ENCODE data around the gene EZH2.

Gene EZH2

DNA sequence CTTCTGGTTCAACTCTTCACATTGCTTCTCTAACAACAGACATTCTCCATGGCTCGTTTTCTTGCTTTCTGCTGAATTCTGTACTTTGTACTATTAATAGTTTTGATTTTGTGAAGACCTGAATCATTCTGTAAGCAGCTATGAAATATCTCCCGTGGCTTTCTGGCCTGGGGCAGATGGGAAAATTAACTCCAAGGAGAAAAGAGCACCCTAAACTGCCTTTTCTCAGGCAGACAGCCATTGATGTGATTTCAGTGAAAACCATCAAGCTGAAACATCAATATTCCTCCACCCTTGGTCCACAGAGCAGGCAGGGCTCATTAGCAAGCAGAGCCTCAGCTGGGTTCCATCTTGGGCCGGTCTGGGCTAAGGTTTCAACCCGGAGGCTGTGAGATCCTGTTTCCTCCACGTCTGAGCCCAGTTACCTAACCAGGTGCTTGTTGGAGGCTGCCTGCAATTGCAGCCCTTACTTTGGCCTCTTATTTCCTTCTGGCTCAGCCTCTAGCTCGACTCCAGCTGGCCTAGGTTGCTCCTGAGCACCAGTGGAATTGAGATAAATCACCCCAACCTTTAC is 21.1 kb upstream of the EZH2 start:
- Histone ChIP-seq H3K4me3 (ENCODE audit: low read length in 2 of 2) (no peak overlapping the region), H3K9ac (ENCODE audit: low read depth in 1 of 2, low read length in 2 of 2) (no peak overlapping the region), H3K36me3 (ENCODE audit: control insufficient read depth in 2 of 2, insufficient read depth in 2 of 2, low read length in 2 of 2) (no peaks in the 10 kb centered on the region), H3K4me1 (ENCODE audit: control insufficient read depth in 2 of 2, insufficient read depth in 2 of 2, low read length in 2 of 2) (no peaks in the 10 kb centered on the region), H3K27me3 (ENCODE audit: control insufficient read depth in 2 of 2, insufficient read depth in 2 of 2, low read length in 2 of 2) (peaks cover 0 to 8% of the 10 kb centered on the region in 2 donors), H3K27ac (ENCODE audit: low read depth in 2 of 2, low read length in 2 of 2) (no peak overlapping the region), H3K9me3 (ENCODE audit: control insufficient read depth in 2 of 2, low read length in 2 of 2) (no peaks in the 10 kb centered on the region)

DNA sequence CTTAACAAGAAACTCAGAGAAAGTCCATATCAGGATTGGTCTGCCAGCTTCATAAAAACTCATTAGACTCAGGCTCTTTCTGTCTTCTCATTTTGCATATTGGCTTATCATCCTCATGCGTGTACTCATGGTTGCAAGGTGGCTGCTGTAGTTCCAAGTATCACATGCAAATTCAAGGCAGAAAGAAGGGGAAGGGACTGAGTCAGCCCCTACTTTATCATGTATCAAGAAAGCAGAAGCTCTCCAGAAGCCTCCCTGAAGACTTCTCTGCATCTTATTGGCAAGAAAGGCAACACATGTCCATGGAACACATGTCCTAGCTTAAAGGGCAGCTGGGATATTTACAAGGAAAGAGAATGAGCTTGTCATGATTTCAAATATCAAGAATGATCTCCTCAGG is 19.4 kb upstream of the EZH2 start:
- H3K27ac ChIP-seq (ENCODE audit: low read depth in 2 of 2, low read length in 2 of 2) = no peak overlapping the region
- H3K4me3 ChIP-seq (ENCODE audit: low read length in 2 of 2) = no peak overlapping the region
- no peaks in the 10 kb centered on the region for H3K36me3 ChIP-seq (ENCODE audit: control insufficient read depth in 2 of 2, insufficient read depth in 2 of 2, low read length in 2 of 2)
- no peaks in the 10 kb centered on the region for H3K4me1 ChIP-seq (ENCODE audit: control insufficient read depth in 2 of 2, insufficient read depth in 2 of 2, low read length in 2 of 2)
- no peaks in the 10 kb centered on the region for H3K27me3 ChIP-seq (ENCODE audit: control insufficient read depth in 2 of 2, insufficient read depth in 2 of 2, low read length in 2 of 2)
- H3K9me3 ChIP-seq (ENCODE audit: control insufficient read depth in 2 of 2, low read length in 2 of 2) = no peaks in the 10 kb centered on the region
- H3K9ac ChIP-seq (ENCODE audit: low read depth in 1 of 2, low read length in 2 of 2) = no peak overlapping the region

GRCh38 chr7:148901178-148901577 is 17.1 kb upstream of the EZH2 start:
- H3K4me3 ChIP-seq (ENCODE audit: low read length in 2 of 2) = no peak overlapping the region
- no peaks in the 10 kb centered on the region for H3K36me3 ChIP-seq (ENCODE audit: control insufficient read depth in 2 of 2, insufficient read depth in 2 of 2, low read length in 2 of 2)
- no peak overlapping the region for H3K27ac ChIP-seq (ENCODE audit: low read depth in 2 of 2, low read length in 2 of 2)
- no peaks in the 10 kb centered on the region for H3K27me3 ChIP-seq (ENCODE audit: control insufficient read depth in 2 of 2, insufficient read depth in 2 of 2, low read length in 2 of 2)
- no peaks in the 10 kb centered on the region for H3K9me3 ChIP-seq (ENCODE audit: control insufficient read depth in 2 of 2, low read length in 2 of 2)
- H3K4me1 ChIP-seq (ENCODE audit: control insufficient read depth in 2 of 2, insufficient read depth in 2 of 2, low read length in 2 of 2) = no peaks in the 10 kb centered on the region
- H3K9ac ChIP-seq (ENCODE audit: low read depth in 1 of 2, low read length in 2 of 2) = no peak overlapping the region

DNA sequence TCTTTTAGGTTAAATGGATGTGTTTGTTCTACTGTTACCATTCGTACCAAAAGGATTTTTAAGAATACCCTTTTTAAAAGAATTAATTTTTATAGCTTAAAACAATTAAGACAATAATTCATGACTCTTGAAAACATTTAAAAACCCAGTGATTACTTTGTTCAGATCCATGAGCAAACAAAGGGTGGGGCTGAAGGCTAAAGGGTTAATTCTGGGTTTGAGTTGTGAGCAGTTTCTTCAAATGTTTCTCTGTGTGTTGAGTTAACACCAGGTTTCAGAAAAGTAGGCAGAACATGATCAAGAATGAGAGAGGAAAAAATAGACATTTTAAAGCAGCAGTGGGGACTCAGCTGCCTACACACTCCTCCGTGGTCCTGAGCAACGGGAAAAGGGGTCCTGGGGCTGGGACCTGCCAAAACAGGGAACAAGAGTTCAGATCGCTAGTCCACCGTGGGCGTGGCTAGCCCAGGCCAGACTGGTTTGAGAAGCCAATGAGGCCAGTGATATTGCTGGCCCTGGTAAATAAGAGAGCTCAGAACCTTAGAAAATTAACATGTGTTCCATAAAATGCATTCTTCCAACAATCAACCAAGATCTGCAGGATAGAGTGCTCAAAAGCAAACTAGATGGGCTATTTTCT is 14.9 kb upstream of the EZH2 start:
- no peak overlapping the region for H3K4me3 ChIP-seq (ENCODE audit: low read length in 2 of 2)
- no peak overlapping the region for H3K9ac ChIP-seq (ENCODE audit: low read depth in 1 of 2, low read length in 2 of 2)
- H3K9me3 ChIP-seq (ENCODE audit: control insufficient read depth in 2 of 2, low read length in 2 of 2) = no peaks in the 10 kb centered on the region
- H3K27ac ChIP-seq (ENCODE audit: low read depth in 2 of 2, low read length in 2 of 2) = no peak overlapping the region
- H3K27me3 ChIP-seq (ENCODE audit: control insufficient read depth in 2 of 2, insufficient read depth in 2 of 2, low read length in 2 of 2) = peaks cover 2 to 3% of the 10 kb centered on the region in 2 donors
- H3K4me1 ChIP-seq (ENCODE audit: control insufficient read depth in 2 of 2, insufficient read depth in 2 of 2, low read length in 2 of 2) = no peaks in the 10 kb centered on the region
- no peaks in the 10 kb centered on the region for H3K36me3 ChIP-seq (ENCODE audit: control insufficient read depth in 2 of 2, insufficient read depth in 2 of 2, low read length in 2 of 2)

DNA sequence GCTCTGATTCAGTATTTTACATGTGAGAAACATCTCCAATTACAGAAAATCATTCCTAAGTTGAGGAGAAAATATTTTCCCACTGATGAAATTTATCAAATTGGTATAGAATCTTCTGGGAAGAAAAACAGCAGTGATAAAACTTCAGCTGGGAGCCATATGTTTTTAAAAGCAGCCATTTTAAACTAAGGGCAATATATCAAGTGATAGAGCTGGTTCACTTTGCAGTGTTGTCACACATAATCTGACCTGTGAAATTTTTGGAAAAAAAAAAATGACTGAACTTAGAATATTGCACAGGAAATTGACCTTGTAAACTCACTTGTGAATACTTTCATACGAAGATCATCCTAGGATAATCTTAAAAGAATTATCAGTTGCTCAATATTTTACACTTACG is 10.5 kb upstream of the EZH2 start:
- Histone ChIP-seq H3K9me3 (ENCODE audit: control insufficient read depth in 2 of 2, low read length in 2 of 2) (no peaks in the 10 kb centered on the region), H3K27ac (ENCODE audit: low read depth in 2 of 2, low read length in 2 of 2) (no peak overlapping the region), H3K9ac (ENCODE audit: low read depth in 1 of 2, low read length in 2 of 2) (no peak overlapping the region), H3K27me3 (ENCODE audit: control insufficient read depth in 2 of 2, insufficient read depth in 2 of 2, low read length in 2 of 2) (peaks cover 3 to 4% of the 10 kb centered on the region in 2 donors), H3K4me3 (ENCODE audit: low read length in 2 of 2) (no peak overlapping the region), H3K36me3 (ENCODE audit: control insufficient read depth in 2 of 2, insufficient read depth in 2 of 2, low read length in 2 of 2) (no peaks in the 10 kb centered on the region), H3K4me1 (ENCODE audit: control insufficient read depth in 2 of 2, insufficient read depth in 2 of 2, low read length in 2 of 2) (no peaks in the 10 kb centered on the region)

- H3K9me3 ChIP-seq (ENCODE audit: control insufficient read depth in 2 of 2, low read length in 2 of 2) = no peaks in the 10 kb centered on the region
- no peak overlapping the region for H3K27ac ChIP-seq (ENCODE audit: low read depth in 2 of 2, low read length in 2 of 2)
- H3K4me3 ChIP-seq (ENCODE audit: low read length in 2 of 2) = no peak overlapping the region
- peaks cover 3 to 4% of the 10 kb centered on the region in 2 donors for H3K27me3 ChIP-seq (ENCODE audit: control insufficient read depth in 2 of 2, insufficient read depth in 2 of 2, low read length in 2 of 2)
- H3K36me3 ChIP-seq (ENCODE audit: control insufficient read depth in 2 of 2, insufficient read depth in 2 of 2, low read length in 2 of 2) = no peaks in the 10 kb centered on the region
- no peaks in the 10 kb centered on the region for H3K4me1 ChIP-seq (ENCODE audit: control insufficient read depth in 2 of 2, insufficient read depth in 2 of 2, low read length in 2 of 2)
- H3K9ac ChIP-seq (ENCODE audit: low read depth in 1 of 2, low read length in 2 of 2) = no peak overlapping the region
These were observed 9.0 kb upstream of the EZH2 start for GRCh38 chr7:148893071-148893470.

GRCh38 chr7:148888300-148888699 is 4.2 kb upstream of the EZH2 start:
- Histone ChIP-seq H3K4me3 (ENCODE audit: low read length in 2 of 2) (no peak overlapping the region), H3K27me3 (ENCODE audit: control insufficient read depth in 2 of 2, insufficient read depth in 2 of 2, low read length in 2 of 2) (no peaks in the 10 kb centered on the region), H3K36me3 (ENCODE audit: control insufficient read depth in 2 of 2, insufficient read depth in 2 of 2, low read length in 2 of 2) (no peaks in the 10 kb centered on the region)

DNA sequence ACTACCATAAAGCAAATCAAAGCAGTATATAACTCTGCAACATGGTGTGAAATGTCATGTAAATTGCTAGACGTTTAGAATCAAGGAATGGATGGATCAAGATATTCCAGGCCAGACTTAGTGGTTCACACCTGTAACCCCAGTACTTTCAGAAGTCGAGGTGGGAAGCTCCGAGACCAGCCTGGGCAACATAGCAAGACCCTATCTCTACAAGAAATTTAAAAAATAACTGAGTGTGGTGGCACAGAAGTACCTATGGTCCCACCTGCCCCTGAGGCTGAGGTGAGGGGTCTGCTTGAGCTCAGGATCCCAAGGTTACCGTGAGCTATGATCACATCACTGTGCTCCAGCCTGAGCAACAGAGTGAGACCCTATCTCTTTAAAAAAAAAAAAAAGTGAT is 2.8 kb upstream of the EZH2 start:
- no peak overlapping the region for H3K9ac ChIP-seq (ENCODE audit: low read depth in 1 of 2, low read length in 2 of 2)
- no peaks in the 10 kb centered on the region for H3K9me3 ChIP-seq (ENCODE audit: control insufficient read depth in 2 of 2, low read length in 2 of 2)
- no peaks in the 10 kb centered on the region for H3K27me3 ChIP-seq (ENCODE audit: control insufficient read depth in 2 of 2, insufficient read depth in 2 of 2, low read length in 2 of 2)
- H3K27ac ChIP-seq (ENCODE audit: low read depth in 2 of 2, low read length in 2 of 2) = no peak overlapping the region
- no peaks in the 10 kb centered on the region for H3K36me3 ChIP-seq (ENCODE audit: control insufficient read depth in 2 of 2, insufficient read depth in 2 of 2, low read length in 2 of 2)
- H3K4me1 ChIP-seq (ENCODE audit: control insufficient read depth in 2 of 2, insufficient read depth in 2 of 2, low read length in 2 of 2) = peaks cover 0 to 4% of the 10 kb centered on the region in 2 donors
- H3K4me3 ChIP-seq (ENCODE audit: low read length in 2 of 2) = no peak overlapping the region

More at GRCh38 chr7:148888300-148888699, 4.2 kb upstream of the EZH2 start:
- H3K27ac ChIP-seq (ENCODE audit: low read depth in 2 of 2, low read length in 2 of 2) = no peak overlapping the region
- H3K9ac ChIP-seq (ENCODE audit: low read depth in 1 of 2, low read length in 2 of 2) = no peak overlapping the region
- H3K9me3 ChIP-seq (ENCODE audit: control insufficient read depth in 2 of 2, low read length in 2 of 2) = no peaks in the 10 kb centered on the region
- no peaks in the 10 kb centered on the region for H3K4me1 ChIP-seq (ENCODE audit: control insufficient read depth in 2 of 2, insufficient read depth in 2 of 2, low read length in 2 of 2)

- no peaks in the 10 kb centered on the region for H3K27me3 ChIP-seq (ENCODE audit: control insufficient read depth in 2 of 2, insufficient read depth in 2 of 2, low read length in 2 of 2)
- peak overlapping the region; percentile 60 to 79 for H3K9ac ChIP-seq (ENCODE audit: low read depth in 1 of 2, low read length in 2 of 2)
- no peaks in the 10 kb centered on the region for H3K36me3 ChIP-seq (ENCODE audit: control insufficient read depth in 2 of 2, insufficient read depth in 2 of 2, low read length in 2 of 2)
- H3K9me3 ChIP-seq (ENCODE audit: control insufficient read depth in 2 of 2, low read length in 2 of 2) = no peaks in the 10 kb centered on the region
- peaks cover 0 to 4% of the 10 kb centered on the region in 2 donors for H3K4me1 ChIP-seq (ENCODE audit: control insufficient read depth in 2 of 2, insufficient read depth in 2 of 2, low read length in 2 of 2)
- H3K27ac ChIP-seq (ENCODE audit: low read depth in 2 of 2, low read length in 2 of 2) = peak overlapping the region; percentile 91 to 94
- peak overlapping the region; percentile 78 to 79 for H3K4me3 ChIP-seq (ENCODE audit: low read length in 2 of 2)
These were observed 370 bp upstream of the EZH2 start for GRCh38 chr7:148884299-148885022.

- peak overlapping the region; percentile 91 to 94 for H3K27ac ChIP-seq (ENCODE audit: low read depth in 2 of 2, low read length in 2 of 2)
- H3K4me3 ChIP-seq (ENCODE audit: low read length in 2 of 2) = peak overlapping the region; percentile 77 to 78
- no peaks in the 10 kb centered on the region for H3K27me3 ChIP-seq (ENCODE audit: control insufficient read depth in 2 of 2, insufficient read depth in 2 of 2, low read length in 2 of 2)
- peaks cover 0 to 4% of the 10 kb centered on the region in 2 donors for H3K4me1 ChIP-seq (ENCODE audit: control insufficient read depth in 2 of 2, insufficient read depth in 2 of 2, low read length in 2 of 2)
- H3K9me3 ChIP-seq (ENCODE audit: control insufficient read depth in 2 of 2, low read length in 2 of 2) = no peaks in the 10 kb centered on the region
- peak overlapping the region; percentile 61 to 79 for H3K9ac ChIP-seq (ENCODE audit: low read depth in 1 of 2, low read length in 2 of 2)
- no peaks in the 10 kb centered on the region for H3K36me3 ChIP-seq (ENCODE audit: control insufficient read depth in 2 of 2, insufficient read depth in 2 of 2, low read length in 2 of 2)
These were observed 634 bp downstream of the EZH2 start for GRCh38 chr7:148883266-148884048.

Data from mucosa of rectum (tissue), 2 donors.